ENCODE results near the gene LY9. TPM values are rescaled to one million over a fixed set of nuclear protein-coding genes. Genes with fewer than 3 reads are reported as not detected.

Gene LY9
- polyA plus RNA-seq, 3 donors: 1.4 to 2.7 (median 1.7) TPM

DNA sequence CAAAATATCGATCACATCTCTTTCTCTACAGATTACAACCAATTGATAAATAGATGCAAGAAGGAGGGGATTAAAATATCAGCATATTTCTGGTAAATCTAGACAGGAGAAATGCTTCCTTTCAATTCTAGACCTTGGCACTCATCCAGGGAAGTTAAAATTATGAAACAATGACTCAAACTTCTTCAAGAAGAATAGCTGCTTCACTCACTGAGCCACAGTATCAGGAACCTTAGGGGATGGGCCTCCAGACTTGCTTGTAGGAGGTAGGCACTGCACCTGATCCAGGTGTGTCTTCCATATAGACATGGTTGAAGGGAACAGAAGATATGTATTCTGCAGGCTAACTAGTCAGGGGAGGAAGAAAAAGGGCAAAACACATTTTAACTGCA lies 47.1 kb upstream of the LY9 start:
- Histone ChIP-seq H3K4me3 (replicated peaks in 1 of 3; ENCODE audit: low read depth in 2 of 3, low read length in 3 of 3) (peak overlapping the region in 1 of 3 experiments; percentile 39), H3K27me3 (ENCODE audit: control insufficient read depth in 2 of 2, insufficient read depth in 2 of 2, low read length in 2 of 2) (no peaks in the 10 kb centered on the region), H3K36me3 (replicated peaks in 1 of 2; ENCODE audit: control insufficient read depth in 1 of 2, insufficient read depth in 2 of 2, low read length in 2 of 2) (no peaks in the 10 kb centered on the region), H3K4me2 (replicated peaks; ENCODE audit: extremely low read depth, low read length, poor library complexity, severe bottlenecking) (peak overlapping the region; percentile 56), H4K20me1 (ENCODE audit: insufficient read depth, low read length) (no peaks in the 10 kb centered on the region), H3K9me3 (replicated peaks in 1 of 2; ENCODE audit: control insufficient read depth in 1 of 2, insufficient read depth in 1 of 2, low read length in 2 of 2) (no peaks in the 10 kb centered on the region), H3K4me1 (ENCODE audit: control insufficient read depth in 1 of 2, insufficient read depth in 2 of 2, low read length in 2 of 2) (peaks cover 31% of the 10 kb centered on the region in 2 donors), H3K79me2 (ENCODE audit: insufficient read depth, low read length) (no peaks in the 10 kb centered on the region), H3K27ac (ENCODE audit: low read depth in 1 of 2, low read length in 2 of 2) (peak overlapping the region in 1 of 2 donors; percentile 10), H3K9ac (ENCODE audit: insufficient read depth, low read length, poor library complexity, severe bottlenecking) (no peak overlapping the region), H2AFZ (ENCODE audit: insufficient read depth, low read depth, low read length, poor library complexity, severe bottlenecking) (no peak overlapping the region)
- H3K27me3 Mint-ChIP-seq (ENCODE audit: low read depth in 3 of 3): peaks cover 2 to 8% (median 4%) of the 10 kb centered on the region in 3 donors
- peak overlapping the region; percentile 55 to 87 (median 79) for H3K27ac Mint-ChIP-seq
- peak overlapping the region in 1 of 2 donors; percentile 40 for H3K4me3 Mint-ChIP-seq
- DNase-seq: peak; percentile 63 to 82 (median 81)
- WGBS (ENCODE audit: insufficient coverage): no CpG with 5 or more reads among the region's 1 CpG
- H3K36me3 Mint-ChIP-seq: peaks cover 8 to 22% of the 10 kb centered on the region in 2 donors
- intact Hi-C loops (cut with micrococcal nuclease): no loop called here
- H3K4me1 Mint-ChIP-seq: peaks cover 34% of the 10 kb centered on the region
- TF ChIP-seq, protein P1, sequence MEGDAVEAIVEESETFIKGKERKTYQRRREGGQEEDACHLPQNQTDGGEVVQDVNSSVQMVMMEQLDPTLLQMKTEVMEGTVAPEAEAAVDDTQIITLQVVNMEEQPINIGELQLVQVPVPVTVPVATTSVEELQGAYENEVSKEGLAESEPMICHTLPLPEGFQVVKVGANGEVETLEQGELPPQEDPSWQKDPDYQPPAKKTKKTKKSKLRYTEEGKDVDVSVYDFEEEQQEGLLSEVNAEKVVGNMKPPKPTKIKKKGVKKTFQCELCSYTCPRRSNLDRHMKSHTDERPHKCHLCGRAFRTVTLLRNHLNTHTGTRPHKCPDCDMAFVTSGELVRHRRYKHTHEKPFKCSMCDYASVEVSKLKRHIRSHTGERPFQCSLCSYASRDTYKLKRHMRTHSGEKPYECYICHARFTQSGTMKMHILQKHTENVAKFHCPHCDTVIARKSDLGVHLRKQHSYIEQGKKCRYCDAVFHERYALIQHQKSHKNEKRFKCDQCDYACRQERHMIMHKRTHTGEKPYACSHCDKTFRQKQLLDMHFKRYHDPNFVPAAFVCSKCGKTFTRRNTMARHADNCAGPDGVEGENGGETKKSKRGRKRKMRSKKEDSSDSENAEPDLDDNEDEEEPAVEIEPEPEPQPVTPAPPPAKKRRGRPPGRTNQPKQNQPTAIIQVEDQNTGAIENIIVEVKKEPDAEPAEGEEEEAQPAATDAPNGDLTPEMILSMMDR (IDR thresholded peaks at IDR 0.05): no peak
- H3K9me3 Mint-ChIP-seq: no peaks in the 10 kb centered on the region

DNA sequence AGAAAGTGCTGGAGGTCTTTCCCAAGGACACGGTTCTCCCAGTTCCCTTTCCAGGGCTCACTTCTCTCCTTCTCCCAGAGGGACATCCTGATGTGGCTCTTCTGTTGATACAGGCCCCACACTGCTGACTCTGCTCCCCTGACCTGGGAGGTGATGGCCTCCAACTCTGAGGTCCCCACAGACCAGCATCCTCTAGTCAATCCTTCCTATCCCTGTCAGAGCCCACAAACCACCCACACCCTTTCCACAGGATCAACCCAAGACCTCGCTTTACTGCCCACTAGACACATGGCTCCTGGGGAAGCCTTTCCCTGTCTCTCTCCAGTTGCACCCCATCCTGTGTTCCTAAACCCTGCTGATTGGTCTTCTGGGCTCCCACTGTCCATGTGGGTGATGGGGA lies 45.4 kb upstream of the LY9 start:
- peaks cover 19% of the 10 kb centered on the region for H3K4me1 Mint-ChIP-seq
- Histone ChIP-seq H3K9ac (ENCODE audit: insufficient read depth, low read length, poor library complexity, severe bottlenecking) (no peak overlapping the region), H2AFZ (ENCODE audit: insufficient read depth, low read depth, low read length, poor library complexity, severe bottlenecking) (no peak overlapping the region), H4K20me1 (ENCODE audit: insufficient read depth, low read length) (no peaks in the 10 kb centered on the region), H3K4me1 (ENCODE audit: control insufficient read depth in 1 of 2, insufficient read depth in 2 of 2, low read length in 2 of 2) (peaks cover 16 to 21% of the 10 kb centered on the region in 2 donors), H3K27me3 (ENCODE audit: control insufficient read depth in 2 of 2, insufficient read depth in 2 of 2, low read length in 2 of 2) (no peaks in the 10 kb centered on the region), H3K36me3 (replicated peaks in 1 of 2; ENCODE audit: control insufficient read depth in 1 of 2, insufficient read depth in 2 of 2, low read length in 2 of 2) (no peaks in the 10 kb centered on the region), H3K9me3 (replicated peaks in 1 of 2; ENCODE audit: control insufficient read depth in 1 of 2, insufficient read depth in 1 of 2, low read length in 2 of 2) (no peaks in the 10 kb centered on the region), H3K79me2 (ENCODE audit: insufficient read depth, low read length) (no peaks in the 10 kb centered on the region), H3K4me2 (replicated peaks; ENCODE audit: extremely low read depth, low read length, poor library complexity, severe bottlenecking) (no peak overlapping the region), H3K4me3 (replicated peaks in 1 of 3; ENCODE audit: low read depth in 2 of 3, low read length in 3 of 3) (no peak overlapping the region), H3K27ac (ENCODE audit: low read depth in 1 of 2, low read length in 2 of 2) (no peak overlapping the region)
- peak overlapping the region in 3 of 7 donors; percentile 28 to 43 (median 42) for H3K27ac Mint-ChIP-seq
- H3K36me3 Mint-ChIP-seq: peaks cover 8 to 22% of the 10 kb centered on the region in 2 donors
- no peaks in the 10 kb centered on the region for H3K9me3 Mint-ChIP-seq
- WGBS (ENCODE audit: insufficient coverage): 80% methylated on average over 1 of the region's 2 CpGs
- TF ChIP-seq, protein P1 (IDR thresholded peaks at IDR 0.05): no peak
- intact Hi-C loops (cut with micrococcal nuclease): no loop called here
- DNase-seq: no peak
- no peak overlapping the region for H3K4me3 Mint-ChIP-seq
- H3K27me3 Mint-ChIP-seq (ENCODE audit: low read depth in 3 of 3): peaks cover 2 to 8% (median 5%) of the 10 kb centered on the region in 3 donors

Data from CD14-positive monocyte (primary cell).